ENCODE results near the gene SLC25A24. TPM values are rescaled to one million over a fixed set of nuclear protein-coding genes. Genes with fewer than 3 reads are reported as not detected.

Gene SLC25A24
- total RNA-seq, 4 donors from 2014 or later = 29.3 to 37.1 (median 35.0) TPM

DNA sequence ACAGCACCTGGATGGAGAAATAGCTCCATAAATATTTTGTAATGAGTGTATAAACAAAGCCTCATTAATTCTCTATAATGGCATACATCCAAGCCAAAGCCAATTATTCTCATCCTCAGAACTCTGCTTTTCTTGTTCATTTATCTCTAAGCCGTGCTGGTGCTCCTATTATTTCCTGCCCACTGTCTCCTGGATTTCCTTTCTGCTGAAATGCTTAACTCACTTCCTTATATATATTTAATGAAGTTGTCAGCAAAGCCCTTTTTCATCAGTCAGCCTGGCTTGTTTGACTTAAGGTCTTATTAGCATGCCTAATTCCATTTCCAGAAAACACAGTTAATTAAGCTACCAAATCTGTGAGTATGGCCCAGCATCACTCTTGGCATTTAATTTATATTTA is 93.4 kb downstream of the SLC25A24 start:
- 53 to 57% methylated on average over 1 of the region's 1 CpG for WGBS, 2 donors
- Histone ChIP-seq H3K4me1 (no peaks in the 10 kb centered on the region), H3K4me3 (no peak overlapping the region), H3K27me3 (no peaks in the 10 kb centered on the region), H3K36me3 (no peaks in the 10 kb centered on the region), H3K27ac (no peak overlapping the region), H3K9me3 (peaks cover 0 to 3% (median 0%) of the 10 kb centered on the region in 4 donors)
- DNase-seq (ENCODE audit: low spot score in 2 of 2) = no peak
- TF ChIP-seq, protein P1, sequence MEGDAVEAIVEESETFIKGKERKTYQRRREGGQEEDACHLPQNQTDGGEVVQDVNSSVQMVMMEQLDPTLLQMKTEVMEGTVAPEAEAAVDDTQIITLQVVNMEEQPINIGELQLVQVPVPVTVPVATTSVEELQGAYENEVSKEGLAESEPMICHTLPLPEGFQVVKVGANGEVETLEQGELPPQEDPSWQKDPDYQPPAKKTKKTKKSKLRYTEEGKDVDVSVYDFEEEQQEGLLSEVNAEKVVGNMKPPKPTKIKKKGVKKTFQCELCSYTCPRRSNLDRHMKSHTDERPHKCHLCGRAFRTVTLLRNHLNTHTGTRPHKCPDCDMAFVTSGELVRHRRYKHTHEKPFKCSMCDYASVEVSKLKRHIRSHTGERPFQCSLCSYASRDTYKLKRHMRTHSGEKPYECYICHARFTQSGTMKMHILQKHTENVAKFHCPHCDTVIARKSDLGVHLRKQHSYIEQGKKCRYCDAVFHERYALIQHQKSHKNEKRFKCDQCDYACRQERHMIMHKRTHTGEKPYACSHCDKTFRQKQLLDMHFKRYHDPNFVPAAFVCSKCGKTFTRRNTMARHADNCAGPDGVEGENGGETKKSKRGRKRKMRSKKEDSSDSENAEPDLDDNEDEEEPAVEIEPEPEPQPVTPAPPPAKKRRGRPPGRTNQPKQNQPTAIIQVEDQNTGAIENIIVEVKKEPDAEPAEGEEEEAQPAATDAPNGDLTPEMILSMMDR (IDR thresholded peaks at IDR 0.05) = no peak
- no peak for TF ChIP-seq POLR2A (IDR thresholded peaks at IDR 0.05)
- no peak for TF ChIP-seq EP300 (IDR thresholded peaks at IDR 0.05)

DNA sequence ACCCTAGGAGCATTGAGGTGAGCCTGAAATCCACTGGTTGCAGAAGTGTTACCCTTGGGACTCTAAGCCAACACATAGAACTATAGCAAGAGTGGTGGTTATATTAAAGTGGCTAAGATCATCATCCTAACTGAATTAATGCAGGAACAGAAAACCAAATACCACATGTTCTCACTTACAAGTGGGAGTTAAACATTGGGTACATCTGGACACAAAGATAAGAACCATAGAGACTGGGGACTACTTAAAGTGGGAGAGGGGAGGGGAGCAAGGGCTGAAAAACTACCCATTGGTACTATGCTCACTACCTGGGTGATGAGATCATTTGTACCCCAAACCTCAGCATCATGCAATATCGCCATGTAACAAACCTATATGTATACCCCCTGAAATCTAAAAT is 100.0 kb downstream of the SLC25A24 start:
- DNase-seq (ENCODE audit: low spot score in 2 of 2) = no peak
- no peak overlapping the region for H3K27ac ChIP-seq
- no peaks in the 10 kb centered on the region for H3K36me3 ChIP-seq
- H3K4me3 ChIP-seq = no peak overlapping the region
- H3K9me3 ChIP-seq = no peaks in the 10 kb centered on the region
- TF ChIP-seq EP300 (IDR thresholded peaks at IDR 0.05) = no peak
- no peak for TF ChIP-seq POLR2A (IDR thresholded peaks at IDR 0.05)
- TF ChIP-seq, protein P1 (IDR thresholded peaks at IDR 0.05) = no peak
- H3K4me1 ChIP-seq = no peaks in the 10 kb centered on the region
- H3K27me3 ChIP-seq = no peaks in the 10 kb centered on the region
- WGBS, 2 donors = 93 to 100% methylated on average over 1 of the region's 1 CpG

DNA sequence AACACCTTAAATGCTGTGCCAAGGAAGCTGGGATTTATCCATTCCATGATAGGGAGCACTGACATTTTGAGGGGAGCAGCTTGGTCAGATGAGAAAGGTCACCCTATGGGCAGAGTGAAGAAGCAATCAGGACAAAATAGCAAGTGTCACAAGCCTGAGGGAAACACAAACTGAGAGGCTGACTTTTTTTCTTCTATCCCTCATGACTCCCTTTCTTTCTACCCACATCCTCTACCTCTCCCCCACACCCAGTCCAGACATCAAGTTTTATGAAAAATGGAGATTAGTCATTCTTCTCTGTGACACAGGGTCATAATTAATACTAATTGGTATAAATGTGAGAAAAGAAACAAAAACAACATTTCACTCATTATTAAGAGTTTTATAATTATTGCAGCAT is 103.1 kb downstream of the SLC25A24 start:
- Histone ChIP-seq H3K27ac (no peak overlapping the region), H3K4me1 (no peaks in the 10 kb centered on the region), H3K27me3 (no peaks in the 10 kb centered on the region), H3K9me3 (no peaks in the 10 kb centered on the region), H3K36me3 (no peaks in the 10 kb centered on the region), H3K4me3 (no peak overlapping the region)
- DNase-seq (ENCODE audit: low spot score in 2 of 2) = no peak
- no peak for TF ChIP-seq POLR2A (IDR thresholded peaks at IDR 0.05)
- TF ChIP-seq, protein P1 (IDR thresholded peaks at IDR 0.05) = no peak
- TF ChIP-seq EP300 (IDR thresholded peaks at IDR 0.05) = no peak

DNA sequence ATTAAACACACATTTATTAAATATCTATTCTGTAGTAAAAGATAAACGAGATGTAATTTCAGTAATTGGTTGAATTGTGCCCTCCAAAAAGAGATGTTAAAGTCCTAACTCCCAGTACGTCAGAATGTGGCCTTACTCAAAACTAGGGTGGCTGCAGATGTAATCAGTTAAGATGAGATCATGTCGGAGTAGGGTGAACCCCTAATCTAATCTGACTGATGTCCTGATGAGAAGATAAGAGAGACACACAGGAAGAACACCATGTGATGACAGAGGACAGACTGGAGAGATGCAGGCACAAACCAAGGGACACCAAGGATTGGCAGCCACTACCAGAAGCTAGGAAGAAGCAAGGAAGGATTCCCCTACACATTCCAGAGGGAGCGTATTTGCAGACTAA is 104.1 kb downstream of the SLC25A24 start:
- Histone ChIP-seq H3K36me3 (no peaks in the 10 kb centered on the region), H3K4me1 (no peaks in the 10 kb centered on the region), H3K27me3 (no peaks in the 10 kb centered on the region), H3K27ac (no peak overlapping the region), H3K4me3 (no peak overlapping the region), H3K9me3 (no peaks in the 10 kb centered on the region)
- WGBS, 2 donors = 71 to 85% methylated on average over 4 of the region's 4 CpGs
- TF ChIP-seq, protein P1 (IDR thresholded peaks at IDR 0.05) = no peak
- TF ChIP-seq EP300 (IDR thresholded peaks at IDR 0.05) (no peak), POLR2A (IDR thresholded peaks at IDR 0.05) (no peak)
- no peak for DNase-seq (ENCODE audit: low spot score in 2 of 2)

DNA sequence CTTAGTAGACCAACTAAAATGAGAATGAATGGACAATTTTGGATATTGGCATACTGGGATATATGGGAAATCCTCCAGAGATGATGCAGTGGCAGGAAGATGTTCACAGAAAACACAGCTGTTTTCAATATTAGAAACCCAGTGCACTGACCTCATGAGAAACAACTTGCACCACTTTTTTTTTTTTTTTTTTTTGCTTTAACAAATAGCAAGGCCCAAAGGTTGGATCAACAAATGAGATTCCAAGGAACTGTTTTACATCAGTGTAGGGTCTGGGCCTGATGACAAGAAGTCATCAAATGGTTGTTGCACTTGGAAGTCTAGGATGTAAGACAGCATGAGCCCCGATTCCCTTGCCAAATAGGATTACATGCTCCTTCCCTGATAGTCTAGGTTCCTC is 110.7 kb downstream of the SLC25A24 start:
- TF ChIP-seq EP300 (IDR thresholded peaks at IDR 0.05) = no peak
- no peak for TF ChIP-seq POLR2A (IDR thresholded peaks at IDR 0.05)
- TF ChIP-seq, protein P1 (IDR thresholded peaks at IDR 0.05) = no peak
- Histone ChIP-seq H3K9me3 (no peaks in the 10 kb centered on the region), H3K4me3 (no peak overlapping the region), H3K36me3 (no peaks in the 10 kb centered on the region), H3K4me1 (no peaks in the 10 kb centered on the region), H3K27me3 (no peaks in the 10 kb centered on the region), H3K27ac (no peak overlapping the region)
- DNase-seq (ENCODE audit: low spot score in 2 of 2) = no peak
- 54 to 68% methylated on average over 1 of the region's 1 CpG for WGBS, 2 donors

All from tibial nerve (tissue), 4 donors.